AG04449 (cell line): Measurements from ENCODE around the gene CRB2.

Experiments
- CTCF ChIA-PET: fragments of 350-600 bp; formaldehyde crosslinking; extraction: SDS; loops from one replicate; lab custom pipeline; 2021; ENCODE audit warnings: antibody characterized with exemption; lab: Yijun Ruan, JAX
- POLR2A ChIA-PET: fragments of 400-600, 350-600 bp; formaldehyde crosslinking; extraction: SDS; loops from one replicate; lab custom pipeline; 2020; ENCODE audit warnings: antibody characterized with exemption, inconsistent platforms; lab: Yijun Ruan, JAX
- DNase-seq: peaks from one replicate; pipeline ENCODE4 v3.0.0-alpha.2; 2010; ENCODE audit warnings: low read depth, low spot score
- H3K4me3 ChIP-seq: 2 replicates; pipeline ENCODE4 v1.5.1; 2011; ENCODE audit warnings: low read depth, mild to moderate bottlenecking, control low read depth, low read length
- CTCF ChIP-seq: IDR thresholded peaks from one replicate; pipeline ENCODE4 v1.5.1; 2011; ENCODE audit warnings: mild to moderate bottlenecking, moderate library complexity, low read length, control low read depth, inconsistent platforms; ENCODE audit not compliant: insufficient read depth; ENCODE audit errors: missing control alignments

The CRB2 gene

GRCh38 chr9:123372766-123373446 lies 16.9 kb downstream of the CRB2 start:
- CTCF ChIA-PET = interaction anchor here (1.2 kb wide), 1 partner anchor 26 kb away, joined by 4 read pairs; no protein-coding TSS in a partner anchor
- POLR2A ChIA-PET = no interaction called here
- no peak overlapping the region for H3K4me3 ChIP-seq

GRCh38 chr9:123373447-123373923 lies 17.5 kb downstream of the CRB2 start:
- DNase-seq = no peak
- no peak for TF ChIP-seq CTCF
- POLR2A ChIA-PET = no interaction called here
- CTCF ChIA-PET = no interaction called here
- H3K4me3 ChIP-seq = no peak overlapping the region

More at GRCh38 chr9:123372766-123373446, 16.9 kb downstream of the CRB2 start:
- DNase-seq = no peak
- no peak for TF ChIP-seq CTCF

- ChIA-PET CTCF (interaction anchor here (1.2 kb wide), 1 partner anchor 12 kb away, joined by 5 read pairs; no protein-coding TSS in a partner anchor), POLR2A (no interaction called here)
- no peak for DNase-seq
- TF ChIP-seq CTCF = no peak
- H3K4me3 ChIP-seq = no peak overlapping the region
Measured at GRCh38 chr9:123373946-123374345, 17.9 kb downstream of the CRB2 start.

GRCh38 chr9:123375469-123376132 lies 19.6 kb downstream of the CRB2 start:
- ChIA-PET POLR2A (no interaction called here), CTCF (interaction anchor here (1.2 to 2.2 kb wide), 6 partner anchors 10 to 26 kb away, joined by 3 to 16 read pairs (median 4); no protein-coding TSS in a partner anchor)
- no peak overlapping the region for H3K4me3 ChIP-seq
- no peak for DNase-seq
- no peak for TF ChIP-seq CTCF

GRCh38 chr9:123376218-123377071 lies 20.4 kb downstream of the CRB2 start:
- POLR2A ChIA-PET = no interaction called here
- DNase-seq = no peak
- CTCF ChIA-PET = interaction anchor here (1.2 to 2.2 kb wide), 5 partner anchors 9 to 26 kb away, joined by 3 to 16 read pairs (median 4); no protein-coding TSS in a partner anchor
- H3K4me3 ChIP-seq = no peak overlapping the region
- TF ChIP-seq CTCF = no peak
